ENCODE measurements around the gene PCCB.
"Not testable (repeated sequence)": the region's sequence is repeated elsewhere in the genome, so short reads cannot be mapped to it uniquely, and the experiment has no call there.

Gene PCCB

DNA sequence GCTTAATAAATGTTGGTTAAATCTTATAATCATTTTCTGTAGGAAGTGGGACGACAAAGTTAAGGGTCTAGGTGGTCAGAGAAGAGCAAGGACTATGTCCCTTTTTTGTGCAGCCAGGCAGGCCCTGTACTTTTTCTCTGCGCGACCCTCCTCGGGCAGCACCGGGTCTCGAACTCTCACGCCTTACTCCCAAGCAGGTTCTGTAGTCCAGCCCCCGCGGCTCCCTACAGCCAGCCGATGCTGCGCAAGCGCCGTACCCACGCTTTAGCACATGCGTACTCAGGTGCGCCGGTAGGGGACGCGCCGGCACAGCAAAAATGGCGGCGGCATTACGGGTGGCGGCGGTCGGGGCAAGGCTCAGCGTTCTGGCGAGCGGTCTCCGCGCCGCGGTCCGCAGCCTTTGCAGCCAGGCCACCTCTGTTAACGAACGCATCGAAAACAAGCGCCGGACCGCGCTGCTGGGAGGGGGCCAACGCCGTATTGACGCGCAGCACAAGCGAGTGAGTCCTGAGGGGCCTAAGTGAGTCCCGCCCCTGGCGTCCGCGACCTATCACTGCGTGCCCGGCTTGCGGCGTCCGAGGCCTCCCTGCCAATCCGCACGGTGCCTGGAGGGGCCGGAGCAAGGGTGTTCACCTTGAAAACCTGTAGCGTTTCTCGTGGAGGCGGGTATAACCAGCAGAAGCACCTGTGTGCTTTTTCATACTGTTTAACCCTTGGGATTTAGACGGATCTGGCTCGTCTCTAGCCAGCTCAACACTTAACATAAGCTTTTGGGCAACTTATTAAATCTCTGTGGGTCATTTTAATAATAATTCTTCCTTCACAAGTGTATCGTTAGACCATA is at the start of gene PCCB:
Gene PCCB, plus strand, starts transcription at position 282 of the 844 bp plus-strand sequence. Its CDS starts 36 bp downstream, at position 318.
- DNase-seq: peak; percentile 90

DNA sequence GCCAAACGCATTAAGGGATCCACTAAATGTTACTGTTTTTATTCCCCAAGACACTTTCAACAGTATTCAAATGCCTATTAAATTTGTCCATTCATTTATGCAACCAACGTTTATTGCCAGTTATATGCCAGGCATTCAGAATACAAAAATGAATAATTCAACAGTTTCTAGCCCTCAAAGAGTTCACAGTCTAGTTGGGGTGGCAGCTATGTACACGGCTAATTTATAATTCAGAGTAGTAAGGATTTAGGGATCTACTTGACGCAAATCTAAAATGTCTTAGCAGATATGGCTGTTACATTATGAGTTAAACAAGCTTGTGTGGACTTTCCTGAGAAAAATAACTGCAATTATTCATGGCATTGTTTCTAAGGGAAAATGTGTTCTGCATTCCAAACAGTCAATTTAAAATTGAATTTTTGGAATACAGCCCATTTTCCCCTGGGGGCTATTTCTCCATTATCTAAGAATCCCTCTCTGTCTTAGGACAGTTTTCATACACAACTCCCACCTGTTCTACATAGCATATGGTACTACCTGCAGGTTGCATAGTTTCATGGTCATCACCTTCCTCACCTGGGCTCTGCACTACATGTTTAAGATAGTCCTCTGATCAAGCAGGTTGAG is 42.5 kb upstream of the PCCB start:
- DNase-seq: no peak

DNA sequence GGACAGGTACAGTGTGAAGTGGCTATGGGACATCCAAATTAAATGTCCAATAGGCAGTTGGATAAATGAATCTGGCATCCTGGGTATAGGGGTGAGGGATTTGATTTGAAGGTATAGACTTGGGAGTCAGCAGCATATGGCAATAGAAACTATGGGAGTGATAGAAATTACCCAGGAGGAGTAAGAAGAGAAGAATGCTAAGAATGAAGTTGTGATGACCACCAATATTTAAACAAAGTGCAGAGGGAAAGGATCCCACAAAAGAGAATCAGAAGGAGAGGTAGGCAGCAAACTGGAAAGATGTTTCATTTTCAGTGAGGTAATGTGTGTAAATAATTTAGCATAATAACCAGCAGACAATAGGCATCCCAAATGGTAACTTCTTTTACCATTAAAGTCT is 40.2 kb upstream of the PCCB start:
- no peak for DNase-seq

DNA sequence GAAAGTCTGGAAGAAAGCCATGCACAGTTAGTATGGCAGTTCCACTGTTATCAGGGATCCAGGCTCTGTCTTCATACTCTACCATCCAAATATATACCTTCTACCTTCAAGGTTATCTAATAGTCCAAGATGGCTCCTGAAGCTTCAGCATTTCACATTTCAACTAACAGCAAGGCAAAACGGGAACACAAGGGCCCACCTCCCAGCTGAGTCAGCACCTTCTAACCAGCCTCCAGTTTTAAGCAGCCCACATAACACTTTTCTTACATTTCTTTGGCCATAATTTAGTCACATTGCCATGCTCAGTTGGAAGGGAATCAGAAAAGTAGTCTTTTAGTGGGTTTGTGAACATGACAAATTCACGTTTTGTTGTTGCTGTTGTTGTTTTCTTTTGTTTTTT is 38.6 kb upstream of the PCCB start:
- no peak for DNase-seq

DNA sequence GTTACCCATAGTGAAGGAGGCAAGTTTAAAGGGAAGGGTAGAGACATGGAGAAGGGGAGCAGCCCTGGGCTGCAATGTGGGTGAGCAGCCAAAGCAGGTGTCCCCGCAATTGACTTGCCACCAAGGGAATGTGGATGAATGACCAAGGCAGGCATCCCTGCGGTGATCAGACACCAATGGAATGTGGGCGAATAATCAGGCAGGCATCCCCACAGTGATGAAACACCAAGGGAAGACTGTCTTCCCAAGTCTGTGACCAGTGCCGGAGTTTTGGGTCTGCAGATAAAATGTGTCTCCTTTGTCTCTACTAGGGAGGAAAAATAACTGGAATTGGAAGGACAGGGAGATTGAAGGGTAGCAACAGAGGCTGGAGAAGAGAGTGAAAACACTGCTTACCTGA is 27.4 kb upstream of the PCCB start:
- DNase-seq: not testable (repeated sequence)

DNA sequence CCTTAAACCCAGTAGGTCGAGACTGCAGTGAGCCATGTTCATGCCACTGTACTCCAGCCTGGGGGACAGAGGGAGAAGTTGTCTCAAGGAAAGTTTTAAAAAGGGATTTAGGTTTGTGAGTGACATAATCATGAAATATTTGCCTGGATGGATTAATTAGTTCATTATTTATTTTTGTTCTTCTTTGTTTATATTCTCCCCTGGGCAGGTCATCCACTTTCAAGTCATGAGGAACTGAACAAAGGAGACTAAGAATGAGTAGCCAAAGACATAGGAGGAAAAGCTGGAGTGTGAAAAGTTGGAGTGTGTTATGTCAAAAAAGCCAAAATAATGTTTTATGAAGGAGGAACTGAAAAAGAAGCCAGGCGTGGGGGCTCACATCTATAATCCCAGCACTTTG is 17.7 kb upstream of the PCCB start:
- no peak for DNase-seq

DNA sequence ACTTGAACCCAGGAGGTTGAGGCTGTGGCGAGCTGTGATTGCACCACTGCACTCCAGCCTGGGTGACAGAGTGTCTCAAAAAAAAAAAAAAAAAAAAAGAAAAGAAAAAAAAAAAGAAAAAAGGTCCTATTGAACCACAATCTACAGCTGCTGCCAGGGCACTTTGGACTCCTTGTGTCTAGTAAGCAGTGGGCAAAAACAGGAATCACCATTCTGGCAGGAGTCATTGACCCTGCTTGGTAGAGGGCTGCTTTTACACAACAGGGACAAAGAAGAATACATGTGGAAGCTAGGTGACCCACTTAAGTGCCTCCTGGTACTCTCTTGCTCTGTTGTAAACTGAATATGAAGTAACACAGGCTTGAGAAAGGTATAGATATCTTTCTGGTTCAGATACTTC is 14.6 kb upstream of the PCCB start:
- no peak for DNase-seq

DNA sequence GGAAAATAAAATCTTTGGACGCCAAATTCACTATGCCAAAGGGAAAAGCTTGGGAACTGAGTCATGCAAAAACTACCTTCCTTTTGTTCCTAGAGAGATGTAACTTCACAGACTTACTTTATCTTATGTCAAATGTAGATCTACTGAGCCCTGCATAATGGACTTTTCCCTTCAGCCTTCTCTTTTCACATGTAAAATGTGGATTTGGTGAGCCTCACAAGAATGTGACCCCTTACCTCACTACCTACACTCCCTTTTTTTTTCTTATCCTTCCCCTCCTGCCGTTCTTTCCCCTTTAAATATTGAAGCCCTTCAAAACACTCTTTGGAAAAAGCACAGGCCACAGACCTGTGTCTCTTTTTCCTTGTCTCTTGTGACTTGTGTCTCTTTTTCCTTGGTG is 14.0 kb upstream of the PCCB start:
- no peak for DNase-seq

DNA sequence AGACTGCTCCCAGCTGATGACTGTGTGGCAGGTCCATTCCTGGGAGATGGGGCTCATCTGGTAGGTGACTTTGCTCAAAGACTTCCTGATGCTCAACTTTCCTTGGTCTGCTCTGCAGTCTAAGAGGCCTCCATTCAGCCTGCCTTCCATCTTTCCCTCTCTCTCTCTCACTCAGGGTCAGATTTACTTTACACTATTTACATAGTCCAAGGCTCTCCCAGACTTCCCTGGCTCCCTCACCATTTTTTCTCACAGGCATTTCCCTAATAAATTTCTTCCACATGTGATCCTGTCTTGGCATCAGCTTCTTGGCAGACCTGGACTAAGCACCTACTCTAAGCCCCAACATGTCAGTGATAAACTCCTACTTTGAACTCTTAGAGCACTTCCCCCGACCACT is 13.0 kb upstream of the PCCB start:
- DNase-seq: no peak

DNA sequence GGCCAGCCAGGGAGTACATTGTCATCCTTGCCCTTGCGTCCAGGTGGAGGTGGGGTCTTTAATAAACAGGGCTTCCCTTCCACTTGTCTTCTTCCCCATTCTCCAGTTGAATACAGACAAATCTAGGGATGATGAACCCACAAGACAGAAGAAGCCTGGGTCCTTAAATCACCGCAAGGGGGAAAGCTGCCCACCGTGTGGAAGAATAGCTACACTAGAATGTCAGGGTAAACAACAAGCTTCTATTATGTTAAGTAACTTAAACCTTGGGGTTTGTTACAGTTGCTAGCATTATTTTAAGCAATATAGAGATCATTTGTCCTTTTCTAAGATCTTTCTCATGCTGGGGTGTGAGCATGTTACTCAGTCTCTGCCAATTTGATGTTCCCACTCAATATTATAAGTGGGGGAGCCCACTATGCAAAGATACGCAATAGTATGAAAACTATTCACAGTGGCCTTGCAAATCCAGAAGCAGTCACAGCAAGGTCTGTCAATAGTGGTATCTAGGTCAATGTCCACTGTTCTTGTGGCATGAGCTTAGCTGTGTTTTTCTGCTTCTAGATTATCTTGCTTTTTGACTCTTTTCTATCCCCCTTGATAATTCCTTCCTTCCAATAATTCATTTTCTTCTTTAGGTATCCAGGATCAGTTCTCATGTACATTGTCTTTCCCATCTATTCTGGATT is 12.0 kb upstream of the PCCB start:
- DNase-seq: no peak

DNA sequence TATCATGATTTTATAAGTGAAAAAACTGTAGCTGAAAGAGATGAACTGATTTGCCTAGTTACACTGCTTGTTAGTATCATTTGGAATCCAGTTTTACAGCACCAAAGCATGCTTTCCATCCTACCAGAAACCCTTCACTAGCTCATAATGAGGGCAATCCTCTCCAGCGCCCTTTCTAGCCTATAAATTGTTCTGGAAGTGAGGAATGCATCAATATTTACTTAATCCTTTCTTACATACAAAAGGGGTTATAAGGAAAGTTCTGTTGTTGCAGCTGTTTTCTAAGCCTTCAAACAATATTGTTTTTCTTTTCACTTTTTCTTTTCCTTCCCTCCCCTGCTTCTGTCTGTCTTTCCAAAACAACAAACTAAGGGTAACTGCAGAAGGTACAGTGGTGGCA is 11.0 kb upstream of the PCCB start:
- DNase-seq: no peak

DNA sequence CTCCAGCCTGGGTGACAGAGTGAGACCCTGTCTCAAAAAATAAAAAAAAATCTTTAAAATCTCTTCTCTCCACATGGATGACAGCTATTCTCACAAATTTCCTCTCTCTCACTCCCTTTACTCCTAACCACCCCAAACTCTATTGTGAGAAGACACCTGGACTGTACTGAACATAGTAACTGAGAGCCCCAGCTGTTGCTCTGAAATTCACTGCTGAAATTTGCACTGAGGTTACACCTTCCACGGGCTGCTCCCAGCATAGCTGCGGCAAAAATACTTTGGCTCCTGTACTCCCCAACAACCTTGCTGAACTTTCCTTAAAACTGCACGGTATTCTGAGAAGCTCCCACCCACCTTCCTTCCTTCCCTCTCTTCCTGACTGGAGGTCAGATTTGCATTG is 4.4 kb upstream of the PCCB start:
- no peak for DNase-seq

DNA sequence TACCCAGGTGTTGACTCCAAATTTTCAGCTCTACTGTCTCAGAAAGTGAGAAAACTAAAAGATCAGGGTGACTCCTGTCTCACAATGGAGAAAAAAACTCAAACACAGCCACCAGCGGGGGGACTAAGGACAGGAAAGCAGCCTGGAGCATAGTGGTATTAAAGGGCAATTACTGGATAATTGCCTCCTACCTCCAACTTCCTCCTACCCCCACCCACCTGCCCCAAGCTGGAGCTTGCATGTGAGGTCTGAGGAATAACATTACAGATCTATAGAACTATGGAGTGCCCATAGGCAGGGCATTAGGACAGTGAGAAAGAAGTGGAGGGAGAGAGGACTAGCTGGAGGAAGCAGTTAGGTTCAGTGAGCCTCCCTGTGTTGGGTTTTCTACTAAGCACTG is 2.7 kb upstream of the PCCB start:
- no peak for DNase-seq

DNA sequence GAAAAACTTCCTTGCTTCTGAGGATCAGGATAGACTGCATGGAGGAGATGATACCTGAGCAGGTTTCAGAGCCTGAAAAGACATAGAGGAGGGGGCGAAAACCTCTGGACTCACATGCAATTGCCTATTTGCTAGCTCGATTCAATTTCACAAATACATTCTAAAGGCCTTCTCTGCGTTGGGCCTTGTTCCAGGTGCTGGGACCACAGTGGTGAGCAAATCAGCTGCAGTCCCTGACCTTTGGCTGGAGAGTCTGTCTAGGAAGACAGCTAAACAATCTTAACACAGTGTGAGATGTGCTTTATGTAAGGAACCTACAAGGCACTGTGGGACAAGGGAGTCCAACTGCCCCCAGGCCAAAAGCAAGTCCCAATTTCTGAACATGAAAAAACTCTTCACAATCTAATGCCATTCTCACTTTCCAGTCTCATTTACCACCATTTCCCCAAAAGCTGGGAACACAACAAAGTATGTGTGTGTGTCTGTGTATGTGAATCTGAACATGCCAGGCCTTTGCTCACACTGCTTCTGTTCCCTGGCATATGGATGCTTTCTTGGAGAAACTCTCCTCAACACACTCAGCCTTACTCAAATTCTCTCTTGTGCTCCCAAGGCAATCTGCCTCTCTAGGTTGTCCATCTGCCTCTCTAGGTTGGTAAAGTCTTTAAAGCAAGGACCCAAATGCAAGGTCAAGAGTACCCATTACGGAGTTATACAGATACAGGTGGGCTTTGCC is 2.1 kb upstream of the PCCB start:
- no peak for DNase-seq

DNA sequence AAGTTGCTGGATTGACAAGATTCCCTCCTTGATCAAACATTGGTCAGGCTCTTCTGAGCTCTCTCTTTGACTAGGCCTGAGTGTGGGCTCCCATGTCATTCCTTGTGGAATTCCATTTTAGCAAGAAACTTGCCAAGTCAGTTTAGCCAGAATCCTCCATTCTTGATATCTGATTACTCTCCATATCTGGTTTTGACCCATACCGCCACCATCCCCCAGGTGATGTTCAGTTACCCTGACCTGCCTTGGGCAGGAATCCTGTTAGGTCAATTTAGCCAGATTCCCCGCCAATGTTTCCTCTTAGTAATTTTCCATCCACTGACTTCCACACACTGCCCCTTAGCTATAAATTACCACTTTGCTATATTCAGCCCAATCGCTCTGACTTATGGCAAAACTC is 1.0 kb upstream of the PCCB start:
- DNase-seq: no peak

DNA sequence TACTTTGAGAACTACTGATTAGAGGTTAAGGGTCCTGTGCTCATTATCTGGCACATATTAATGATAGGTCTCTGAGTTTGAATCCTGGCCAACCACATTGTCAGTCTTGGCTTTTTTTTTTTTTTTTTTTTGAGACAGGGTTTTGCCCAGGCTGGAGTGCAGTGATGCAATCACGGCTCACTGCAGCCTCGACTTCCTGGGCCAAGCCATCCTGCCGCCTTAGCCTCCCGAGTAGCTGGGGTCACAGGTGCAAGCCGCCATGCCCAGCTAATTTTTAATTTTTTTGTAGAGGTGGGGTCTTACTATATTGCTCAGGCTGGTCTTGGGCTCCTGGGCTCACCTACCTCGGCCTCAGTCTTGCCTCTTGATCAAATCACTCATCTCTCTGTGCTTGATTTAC is 547 bp upstream of the PCCB start:
- no peak for DNase-seq

DNA sequence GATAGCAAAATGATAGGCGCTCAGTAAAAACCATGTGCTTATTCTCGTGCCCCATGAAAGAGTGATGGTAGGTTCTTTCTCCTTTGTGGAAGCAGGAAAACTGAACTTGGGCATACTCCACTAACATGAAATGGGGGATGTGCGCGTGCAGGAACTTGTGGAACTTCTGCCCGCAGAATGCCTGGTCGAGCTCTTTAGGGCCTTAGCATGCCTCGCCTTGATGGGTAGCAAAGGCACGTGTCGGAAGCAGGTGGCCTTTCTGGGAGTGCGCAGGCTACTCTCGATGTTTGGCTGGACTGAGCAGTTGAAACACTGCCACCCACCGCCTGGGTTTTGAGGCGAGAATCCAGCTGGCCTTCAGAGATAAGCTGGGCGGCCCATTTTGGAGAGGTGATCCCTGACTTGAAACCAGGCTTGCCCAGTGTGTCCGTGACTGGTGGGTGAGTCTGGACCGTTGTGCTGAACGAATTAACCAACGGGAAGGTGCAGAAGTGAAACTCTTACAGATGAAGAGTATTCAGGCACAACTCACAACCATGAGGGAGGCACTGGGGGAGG is 842 bp downstream of the PCCB start:
- DNase-seq: peak; percentile 75

DNA sequence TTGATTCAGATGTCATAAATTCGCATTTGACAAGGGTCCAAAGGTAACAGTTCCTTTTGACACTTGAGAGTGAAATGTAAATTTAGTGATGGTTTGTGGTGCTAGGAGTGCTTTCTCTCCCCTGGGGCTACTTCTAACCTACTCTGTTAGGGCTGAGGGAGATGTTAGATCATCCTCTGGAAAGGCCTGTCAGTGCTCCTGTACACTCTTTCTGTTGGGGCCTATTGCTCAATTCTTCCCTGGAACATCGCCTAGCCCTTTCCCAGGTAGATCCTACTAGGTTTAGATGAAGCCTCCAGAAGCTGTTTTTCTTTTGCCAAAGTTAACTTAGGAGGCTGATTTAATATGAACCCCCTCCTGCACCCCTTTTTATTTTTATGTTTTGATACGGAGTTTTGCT is 1.4 kb downstream of the PCCB start:
- DNase-seq: no peak

DNA sequence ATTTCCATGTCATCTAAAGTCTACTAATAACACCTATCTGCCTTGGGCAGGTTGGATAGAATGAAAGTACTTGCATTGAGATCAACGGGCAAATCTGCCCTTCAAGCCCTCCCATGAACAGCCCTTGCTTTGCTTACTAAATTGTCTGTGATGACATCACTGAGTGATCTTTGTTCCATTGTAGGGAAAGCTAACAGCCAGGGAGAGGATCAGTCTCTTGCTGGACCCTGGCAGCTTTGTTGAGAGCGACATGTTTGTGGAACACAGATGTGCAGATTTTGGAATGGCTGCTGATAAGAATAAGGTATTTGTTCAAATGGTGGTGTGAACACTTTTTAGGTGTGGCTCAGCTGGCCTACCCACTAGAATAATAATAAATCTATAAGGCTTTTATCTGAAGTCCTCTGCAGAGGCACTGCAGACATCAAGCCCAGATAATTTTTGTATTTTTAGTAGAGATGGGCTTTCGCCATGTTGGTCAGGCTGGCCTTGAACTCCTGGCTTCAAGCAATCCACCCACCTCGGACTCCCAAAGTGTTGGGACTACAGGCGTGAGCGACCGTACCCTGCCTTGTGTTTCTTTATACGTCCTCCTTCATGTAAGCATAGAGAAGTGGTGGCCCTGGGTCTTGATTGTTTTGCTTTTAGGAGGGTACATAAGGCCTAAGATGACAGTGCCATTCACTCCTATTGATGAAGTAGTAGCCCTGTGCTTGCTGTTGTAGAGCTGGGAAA is 5.7 kb downstream of the PCCB start:
- DNase-seq: no peak

DNA sequence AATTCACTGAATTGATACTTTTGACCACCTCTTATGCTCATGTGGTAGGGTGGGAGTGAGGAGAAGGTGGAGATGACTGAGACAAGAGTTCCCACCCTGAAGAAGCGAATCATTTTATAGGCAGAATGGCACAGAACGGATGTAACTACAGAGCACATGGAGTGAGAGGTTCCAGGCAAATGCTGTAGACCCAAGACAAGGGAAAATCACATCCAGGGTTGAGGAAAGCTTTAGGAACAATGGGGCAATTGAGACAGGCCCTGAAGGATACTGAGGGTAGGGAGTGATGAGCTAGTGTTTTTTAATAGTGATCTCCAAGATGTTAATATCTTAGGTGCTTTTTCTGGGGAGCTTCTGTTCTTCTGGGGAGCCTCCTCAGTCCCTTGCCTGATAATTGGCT is 8.1 kb downstream of the PCCB start:
- no peak for DNase-seq

DNA sequence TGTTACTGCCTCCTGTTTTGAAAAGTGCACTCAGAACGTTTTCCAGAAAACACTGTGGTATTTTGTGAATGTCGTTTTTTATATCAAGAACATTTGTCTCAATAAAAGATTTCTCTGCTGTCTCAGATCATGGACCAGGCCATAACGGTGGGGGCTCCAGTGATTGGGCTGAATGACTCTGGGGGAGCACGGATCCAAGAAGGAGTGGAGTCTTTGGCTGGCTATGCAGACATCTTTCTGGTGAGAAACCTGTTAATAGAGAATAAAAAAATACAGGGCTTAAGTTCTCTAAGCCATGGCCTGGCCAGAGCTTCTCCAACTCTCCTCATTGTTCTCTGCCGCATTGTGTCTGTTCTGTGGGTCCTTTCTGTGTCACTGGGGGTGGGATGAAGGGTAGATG is 11.7 kb downstream of the PCCB start:
- no peak for DNase-seq

DNA sequence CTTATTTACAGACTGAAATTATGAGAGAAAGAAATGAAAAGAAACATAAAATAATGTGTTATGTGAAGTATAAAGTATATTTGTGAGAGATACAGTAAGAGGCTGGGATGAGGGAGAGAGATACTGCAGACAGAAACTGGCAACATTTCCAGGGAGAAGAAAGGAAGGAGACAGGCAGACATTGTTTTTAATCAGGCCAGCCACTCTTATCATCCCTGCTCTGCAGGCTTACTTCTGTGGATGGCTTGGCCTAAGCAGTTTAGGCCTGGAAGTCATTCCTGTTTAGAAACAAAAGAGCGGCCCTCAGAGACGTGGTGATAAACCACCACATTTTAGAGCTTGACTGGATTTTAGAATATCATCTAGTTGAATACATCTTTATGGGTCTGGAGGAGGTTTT is 12.4 kb downstream of the PCCB start:
- DNase-seq: no peak

All from SHP77 treated with DMSO at 0.1 percent for 48 hours (cell line).